ENCODE results near the gene EFHD2.

DNA sequence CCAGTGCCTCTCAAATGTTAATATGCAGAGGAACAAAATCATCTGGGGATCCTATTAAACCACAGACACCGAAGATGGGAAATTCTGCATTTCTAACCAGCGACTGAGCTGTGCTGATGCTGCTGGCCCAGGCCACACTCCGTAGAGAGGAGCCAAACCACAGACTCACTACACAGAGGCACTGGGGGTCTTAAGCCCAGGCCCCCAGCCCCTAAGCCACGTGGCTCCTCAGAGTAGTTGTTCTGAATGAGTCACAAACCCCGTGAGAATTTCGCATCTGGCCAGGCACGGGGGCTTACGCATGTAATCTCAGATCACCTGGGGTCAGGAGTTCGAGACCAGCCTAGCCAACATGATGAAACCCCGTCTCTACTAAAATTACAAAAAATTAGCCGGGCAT is 44.0 kb downstream of the EFHD2 start:
- TF ChIP-seq, protein P1, sequence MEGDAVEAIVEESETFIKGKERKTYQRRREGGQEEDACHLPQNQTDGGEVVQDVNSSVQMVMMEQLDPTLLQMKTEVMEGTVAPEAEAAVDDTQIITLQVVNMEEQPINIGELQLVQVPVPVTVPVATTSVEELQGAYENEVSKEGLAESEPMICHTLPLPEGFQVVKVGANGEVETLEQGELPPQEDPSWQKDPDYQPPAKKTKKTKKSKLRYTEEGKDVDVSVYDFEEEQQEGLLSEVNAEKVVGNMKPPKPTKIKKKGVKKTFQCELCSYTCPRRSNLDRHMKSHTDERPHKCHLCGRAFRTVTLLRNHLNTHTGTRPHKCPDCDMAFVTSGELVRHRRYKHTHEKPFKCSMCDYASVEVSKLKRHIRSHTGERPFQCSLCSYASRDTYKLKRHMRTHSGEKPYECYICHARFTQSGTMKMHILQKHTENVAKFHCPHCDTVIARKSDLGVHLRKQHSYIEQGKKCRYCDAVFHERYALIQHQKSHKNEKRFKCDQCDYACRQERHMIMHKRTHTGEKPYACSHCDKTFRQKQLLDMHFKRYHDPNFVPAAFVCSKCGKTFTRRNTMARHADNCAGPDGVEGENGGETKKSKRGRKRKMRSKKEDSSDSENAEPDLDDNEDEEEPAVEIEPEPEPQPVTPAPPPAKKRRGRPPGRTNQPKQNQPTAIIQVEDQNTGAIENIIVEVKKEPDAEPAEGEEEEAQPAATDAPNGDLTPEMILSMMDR (IDR thresholded peaks at IDR 0.05; ENCODE audit: low read depth, low read length): no peak
- TF ChIP-seq EZH2phosphoT487 (IDR thresholded peaks at IDR 0.05; ENCODE audit: low read depth): no peak

All from OCI-LY3 (cell line).